Thoracic aorta (tissue), 2 donors: ENCODE measurements around the gene A2M. TPM values are rescaled to one million over a fixed set of nuclear protein-coding genes. Genes with fewer than 3 reads are reported as not detected.

ENCODE experiments used
- ATAC-seq: fragments of 150-250 bp; one replicate; pipeline ENCODE4 v1.8.0; 2017; ENCODE audit warnings: low read depth; ENCODE audit not compliant: insufficient number of reproducible peaks, low FRiP score
- DNase-seq: peaks from one replicate; pipeline ENCODE4 v3.0.0-alpha.2; 2020; ENCODE audit warnings: low spot score
- H3K27ac ChIP-seq, 2 donors: fragments of 200-600 bp; sonication (generic); 1 replicate in 1 of 2; 2 replicates in 1 of 2; pipeline ENCODE4 v1.5.1; 2016; ENCODE audit warnings: mild to moderate bottlenecking in 2 of 2, moderate library complexity in 2 of 2
- H3K27me3 ChIP-seq: fragments of 200-600 bp; sonication (generic); replicated peaks from 2 replicates; pipeline ENCODE4 v1.6.0; 2016; ENCODE audit warnings: mild to moderate bottlenecking; ENCODE audit not compliant: insufficient read depth
- H3K36me3 ChIP-seq: fragments of 200-600 bp; sonication (generic); one replicate; pipeline ENCODE4 v1.5.1; 2016
- H3K4me1 ChIP-seq, 2 donors: fragments of 200-600 bp; sonication (generic); 1 replicate in 1 of 2; 2 replicates in 1 of 2; pipeline versions ENCODE4 v1.5.1 to v1.6.0; 2016; ENCODE audit warnings: low read depth in 2 of 2, mild to moderate bottlenecking in 1 of 2; ENCODE audit not compliant: control insufficient read depth in 1 of 2
- H3K4me3 ChIP-seq: fragments of 200-600 bp; sonication (generic); 2 replicates; pipeline ENCODE4 v1.5.1; 2016; ENCODE audit warnings: mild to moderate bottlenecking
- H3K9me3 ChIP-seq: fragments of 200-600 bp; sonication (generic); 2 replicates; pipeline ENCODE4 v1.5.1; 2016
- total RNA-seq, 2 donors: library from RNA; depleted of rRNA; stranded (reverse); fragments of >200 nt; gene quantifications; one replicate each; pipeline versions ENCODE4 v1.1.0 to v1.2.3, GENCODE V29; 2016
- TF ChIP-seq, protein P1 (sequence below): fragments of 200-600 bp; sonication (generic); IDR thresholded peaks from one replicate; pipeline ENCODE4 v1.5.1; 2019; ENCODE audit warnings: antibody characterized with exemption

A2M gene
- total RNA-seq, 2 donors from 2014 or later: 1,073 to 1,118 TPM

DNA sequence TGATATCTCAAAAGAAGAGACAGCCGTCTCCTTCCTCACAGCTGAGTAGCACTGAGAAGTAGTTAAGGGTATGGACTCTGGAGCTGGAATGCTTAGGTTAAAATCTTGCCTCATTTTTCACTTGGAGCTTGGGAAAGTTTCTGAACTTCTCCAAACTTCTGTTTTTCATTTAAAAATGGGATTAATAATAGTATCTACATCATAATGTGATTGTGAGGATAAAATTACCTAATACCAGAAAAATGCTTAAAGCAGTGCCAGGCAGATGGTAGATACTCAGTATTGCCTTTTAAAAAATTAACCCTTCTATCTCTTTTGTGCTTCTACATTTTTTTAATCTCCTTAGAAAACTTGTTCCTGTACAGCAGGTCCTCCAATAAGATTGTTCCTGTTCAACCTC is 63.1 kb downstream of the A2M start:
- TF ChIP-seq, protein P1, sequence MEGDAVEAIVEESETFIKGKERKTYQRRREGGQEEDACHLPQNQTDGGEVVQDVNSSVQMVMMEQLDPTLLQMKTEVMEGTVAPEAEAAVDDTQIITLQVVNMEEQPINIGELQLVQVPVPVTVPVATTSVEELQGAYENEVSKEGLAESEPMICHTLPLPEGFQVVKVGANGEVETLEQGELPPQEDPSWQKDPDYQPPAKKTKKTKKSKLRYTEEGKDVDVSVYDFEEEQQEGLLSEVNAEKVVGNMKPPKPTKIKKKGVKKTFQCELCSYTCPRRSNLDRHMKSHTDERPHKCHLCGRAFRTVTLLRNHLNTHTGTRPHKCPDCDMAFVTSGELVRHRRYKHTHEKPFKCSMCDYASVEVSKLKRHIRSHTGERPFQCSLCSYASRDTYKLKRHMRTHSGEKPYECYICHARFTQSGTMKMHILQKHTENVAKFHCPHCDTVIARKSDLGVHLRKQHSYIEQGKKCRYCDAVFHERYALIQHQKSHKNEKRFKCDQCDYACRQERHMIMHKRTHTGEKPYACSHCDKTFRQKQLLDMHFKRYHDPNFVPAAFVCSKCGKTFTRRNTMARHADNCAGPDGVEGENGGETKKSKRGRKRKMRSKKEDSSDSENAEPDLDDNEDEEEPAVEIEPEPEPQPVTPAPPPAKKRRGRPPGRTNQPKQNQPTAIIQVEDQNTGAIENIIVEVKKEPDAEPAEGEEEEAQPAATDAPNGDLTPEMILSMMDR: no peak

DNA sequence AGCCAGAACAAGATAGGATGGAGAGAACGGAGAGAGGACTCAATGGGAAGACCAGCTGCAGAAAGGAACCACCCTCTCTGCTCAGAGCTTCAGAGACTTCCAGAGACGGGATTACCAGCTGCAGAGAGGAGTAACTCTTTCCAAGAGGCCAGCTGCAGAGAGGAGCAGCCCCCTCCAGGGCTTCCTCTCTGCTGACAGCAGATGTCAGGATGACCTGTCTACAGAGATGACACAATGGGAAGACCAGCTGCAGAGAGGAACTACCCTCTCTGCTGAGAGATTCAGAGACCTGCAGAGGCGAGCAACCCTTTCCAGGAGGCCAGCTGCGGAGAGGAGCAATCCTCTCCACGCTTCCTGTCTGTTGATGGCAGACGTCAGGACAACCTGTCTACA is 64.6 kb downstream of the A2M start:
- H3K9me3 ChIP-seq: no peaks in the 10 kb centered on the region
- H3K36me3 ChIP-seq: no peaks in the 10 kb centered on the region
- TF ChIP-seq, protein P1: no peak
- ATAC-seq (no peak), DNase-seq (no peak)
- H3K4me1 ChIP-seq: no peaks in the 10 kb centered on the region
- H3K27ac ChIP-seq: no peak overlapping the region
- no peaks in the 10 kb centered on the region for H3K27me3 ChIP-seq
- H3K4me3 ChIP-seq: no peak overlapping the region

More for the DNA sequence above, 63.1 kb downstream of the A2M start:
- Histone ChIP-seq H3K27me3 (no peaks in the 10 kb centered on the region), H3K36me3 (no peaks in the 10 kb centered on the region), H3K27ac (no peak overlapping the region), H3K9me3 (no peaks in the 10 kb centered on the region), H3K4me3 (no peak overlapping the region), H3K4me1 (no peaks in the 10 kb centered on the region)
- ATAC-seq: no peak
- no peak for DNase-seq

DNA sequence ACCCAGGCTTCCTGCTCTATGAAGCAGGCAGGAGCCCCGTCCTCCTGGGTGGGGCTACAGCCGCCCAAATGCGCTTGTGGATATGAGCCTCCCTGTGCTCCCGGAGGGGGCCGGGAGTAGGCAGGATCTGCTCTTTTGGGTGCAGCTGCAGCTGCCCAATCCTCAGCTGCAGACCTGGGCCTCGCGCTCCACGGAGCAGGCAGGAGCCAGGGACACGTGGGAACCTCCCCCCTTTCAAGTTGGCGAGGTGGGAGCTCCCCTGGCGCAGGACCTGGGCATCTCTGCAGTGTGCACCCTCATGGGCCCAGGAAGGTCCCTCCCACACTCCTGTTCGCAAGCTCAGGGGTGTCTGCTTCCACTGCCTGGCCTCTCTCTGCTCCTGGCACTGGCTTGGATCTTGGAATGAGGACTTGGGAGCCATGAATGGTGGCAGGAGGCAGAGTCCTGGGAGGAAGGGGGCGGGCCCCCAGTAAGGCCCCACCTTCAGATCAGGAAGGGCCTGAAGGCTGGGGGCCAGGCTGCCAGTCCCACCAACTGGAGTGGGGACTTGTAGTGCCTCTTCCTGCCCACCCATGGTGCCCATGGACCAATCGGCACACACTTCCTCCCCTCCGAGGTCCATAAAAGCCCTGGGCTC is 65.1 kb downstream of the A2M start:
- no peaks in the 10 kb centered on the region for H3K4me1 ChIP-seq
- no peaks in the 10 kb centered on the region for H3K36me3 ChIP-seq
- H3K27me3 ChIP-seq: no peaks in the 10 kb centered on the region
- H3K9me3 ChIP-seq: no peaks in the 10 kb centered on the region
- DNase-seq (no peak), ATAC-seq (no peak)
- TF ChIP-seq, protein P1: no peak
- H3K27ac ChIP-seq: no peak overlapping the region
- no peak overlapping the region for H3K4me3 ChIP-seq

DNA sequence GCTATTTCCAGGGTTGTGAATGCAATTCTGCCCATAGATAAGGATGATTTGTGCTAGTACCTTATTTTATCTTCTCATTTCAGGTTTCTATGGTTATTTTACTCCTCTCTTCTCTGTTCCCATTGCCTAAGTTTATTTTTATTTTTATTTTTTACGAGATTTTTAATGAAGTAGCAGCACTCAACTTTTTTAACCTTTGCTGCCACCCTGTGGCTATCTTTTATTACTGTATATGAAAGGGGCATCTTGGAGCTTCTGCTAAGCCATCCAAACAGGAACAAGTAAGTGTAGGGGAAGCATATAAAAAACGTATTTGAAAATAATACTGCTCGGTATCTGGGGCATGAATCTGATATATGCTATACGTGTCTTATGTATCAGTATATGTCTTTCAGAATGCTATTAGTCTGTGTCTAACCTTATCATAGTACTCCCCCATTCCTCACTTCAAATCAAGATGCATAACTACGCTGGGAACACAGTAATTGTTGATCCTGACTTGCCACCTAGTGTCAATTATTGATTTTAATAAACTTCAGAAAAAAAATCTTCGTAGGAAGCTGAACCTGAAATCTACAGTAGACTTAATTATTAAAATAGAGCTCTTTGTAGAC is 66.1 kb downstream of the A2M start:
- no peak overlapping the region for H3K4me3 ChIP-seq
- TF ChIP-seq, protein P1: peak; percentile 49
- H3K36me3 ChIP-seq: no peaks in the 10 kb centered on the region
- ATAC-seq (no peak), DNase-seq (no peak)
- no peak overlapping the region for H3K27ac ChIP-seq
- no peaks in the 10 kb centered on the region for H3K9me3 ChIP-seq
- no peaks in the 10 kb centered on the region for H3K27me3 ChIP-seq
- H3K4me1 ChIP-seq: no peaks in the 10 kb centered on the region

DNA sequence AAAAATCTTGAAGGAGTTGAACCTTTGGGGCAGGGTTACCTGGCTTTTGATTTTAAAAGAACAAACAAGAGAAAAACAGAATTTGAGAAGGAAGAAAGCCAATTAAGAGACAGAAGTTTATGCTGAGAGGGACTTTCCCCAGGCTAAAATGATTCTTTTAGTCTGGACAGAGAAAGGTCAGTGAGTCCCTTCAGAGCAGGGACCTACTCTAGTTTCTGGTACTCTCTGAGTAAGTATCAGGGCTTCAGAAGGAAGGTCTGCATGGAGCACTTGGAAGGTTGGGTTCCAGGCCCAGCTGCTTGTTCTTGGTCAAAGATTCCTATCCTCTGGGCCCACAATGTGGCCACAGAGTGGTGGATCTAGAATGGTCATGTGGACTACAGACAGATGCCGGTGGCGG is 66.8 kb downstream of the A2M start:
- Histone ChIP-seq H3K4me1 (no peaks in the 10 kb centered on the region), H3K4me3 (no peak overlapping the region), H3K36me3 (no peaks in the 10 kb centered on the region), H3K27ac (no peak overlapping the region), H3K27me3 (no peaks in the 10 kb centered on the region), H3K9me3 (no peaks in the 10 kb centered on the region)
- no peak for ATAC-seq
- TF ChIP-seq, protein P1: no peak
- no peak for DNase-seq
